GM12878 (cell line): ENCODE results near the gene SORCS2. TPM values are rescaled to one million over a fixed set of nuclear protein-coding genes. Genes with fewer than 3 reads are reported as not detected.

ENCODE experiments used
- ATAC-seq: fragments of 200-7000 bp; cut with Tn5 transposase; 3 replicates; pipeline ENCODE4 v1.9.1; 2020; ENCODE audit warnings: mild to moderate bottlenecking, moderate library complexity
- BruUV-seq: library from RNA; stranded (reverse); fragments of 400-500 nt; replicated peaks from 2 replicates; lab custom pipeline; 2021; lab: Mats Ljungman, UMichigan
- CTCF ChIA-PET: fragments of 300-600 bp; sonication (Branson Sonifier 250); formaldehyde crosslinking; extraction: SDS; loops from one replicate; lab custom pipeline; 2021; ENCODE audit warnings: inconsistent platforms; lab: Yijun Ruan, JAX
- POLR2A ChIA-PET: fragments of 350-600 bp; formaldehyde crosslinking; extraction: SDS; loops from one replicate; lab custom pipeline; 2021; ENCODE audit warnings: inconsistent platforms; lab: Charles Lee
- RAD21 ChIA-PET: fragments of 300-600 bp; sonication (Branson Sonifier 250); formaldehyde crosslinking; loops from one replicate; lab custom pipeline; 2023; ENCODE audit warnings: antibody characterized with exemption; ENCODE audit not compliant: unreplicated experiment; lab: Charles Lee
- SMC1A ChIA-PET: fragments of 300-600 bp; sonication (Branson Sonifier 250); formaldehyde crosslinking; loops from one replicate; lab custom pipeline; 2023; ENCODE audit not compliant: unreplicated experiment, uncharacterized antibody; lab: Charles Lee
- DNase-seq: peaks from one replicate; pipeline ENCODE4 v3.0.0-alpha.2; 2011; ENCODE audit warnings: low read depth, low spot score
- FAIRE-seq: peaks from 3 replicates; lab custom pipeline; 2011; peaks lifted over from hg19 to GRCh38; lab: Jason Lieb, UNC
- H2AFZ ChIP-seq: 2 replicates; pipeline ENCODE4 v1.6.0; 2011; ENCODE audit warnings: low read depth, low read length, control low read depth; ENCODE audit not compliant: control insufficient read depth
- H3K27ac ChIP-seq: 2 replicates; pipeline ENCODE4 v1.5.1; 2011; ENCODE audit warnings: control low read depth; ENCODE audit not compliant: control insufficient read depth, insufficient read depth
- H3K27me3 ChIP-seq, 2 experiments: replicated peaks in 1 of 2; 2 replicates each; pipeline versions ENCODE4 v1.6.0 to v1.6.1; 2011; ENCODE audit warnings: low read length in 1 of 2; ENCODE audit not compliant: control insufficient read depth in 2 of 2, insufficient read depth in 2 of 2
- H3K36me3 ChIP-seq, 2 experiments: 2 replicates each; pipeline ENCODE4 v1.5.1; 2011; ENCODE audit warnings: low read length in 1 of 2; ENCODE audit not compliant: control insufficient read depth in 2 of 2, insufficient read depth in 2 of 2
- H3K4me1 ChIP-seq: 2 replicates; pipeline ENCODE4 v1.6.1; 2011; ENCODE audit warnings: mild to moderate bottlenecking, low read length, moderate library complexity, mixed read lengths; ENCODE audit not compliant: control insufficient read depth, insufficient read depth
- H3K4me2 ChIP-seq: 2 replicates; pipeline ENCODE4 v1.6.0; 2011; ENCODE audit warnings: control low read depth; ENCODE audit not compliant: control insufficient read depth, insufficient read depth
- H3K4me3 ChIP-seq: fragments of 200-600 bp; sonication (generic); 2 replicates; pipeline ENCODE4 v1.5.1; 2016
- H3K79me2 ChIP-seq: 2 replicates; pipeline ENCODE4 v1.6.0; 2011; ENCODE audit warnings: low read length; ENCODE audit not compliant: control insufficient read depth, insufficient read depth
- H3K9ac ChIP-seq: 2 replicates; pipeline ENCODE4 v1.8.0; 2011; ENCODE audit warnings: low read length, control low read depth, mixed read lengths; ENCODE audit not compliant: control insufficient read depth, insufficient read depth
- H3K9me3 ChIP-seq: replicated peaks from 3 replicates; pipeline ENCODE4 v1.5.1; 2011; ENCODE audit warnings: mild to moderate bottlenecking, low read length; ENCODE audit not compliant: control insufficient read depth, insufficient read depth
- H4K20me1 ChIP-seq: 2 replicates; pipeline ENCODE4 v1.6.0; 2011; ENCODE audit not compliant: control insufficient read depth, insufficient read depth
- ASH2L ChIP-seq: fragments of 300-600, 200-600 bp; sonication (generic); IDR thresholded peaks from 2 replicates; pipeline ENCODE4 v1.6.1; 2017; ENCODE audit warnings: low read depth, mild to moderate bottlenecking, borderline replicate concordance
- ATF2 ChIP-seq: IDR thresholded peaks from 2 replicates; pipeline ENCODE4 v1.6.1; 2012; ENCODE audit warnings: low read length, inconsistent platforms
- ATF7 ChIP-seq: fragments of 450-650 bp; IDR thresholded peaks from 2 replicates; pipeline ENCODE4 v1.6.1; 2016; ENCODE audit warnings: low read depth, mild to moderate bottlenecking
- HCFC1 ChIP-seq: fragments of 150-350 bp; IDR thresholded peaks from 2 replicates; pipeline ENCODE4 v1.6.1; 2014; ENCODE audit warnings: low read length
- IRF5 ChIP-seq: fragments of 450-650 bp; IDR thresholded peaks from 2 replicates; pipeline ENCODE4 v1.6.1; 2017; ENCODE audit warnings: borderline replicate concordance
- NFYA ChIP-seq: IDR thresholded peaks from 2 replicates; pipeline ENCODE4 v1.6.1; 2011; ENCODE audit warnings: low read depth, mild to moderate bottlenecking, low read length, improper control_type of control experiment, borderline replicate concordance
- PBX3 ChIP-seq: IDR thresholded peaks from 2 replicates; pipeline ENCODE4 v1.6.1; 2011; ENCODE audit warnings: mild to moderate bottlenecking, low read depth, low read length, moderate library complexity; ENCODE audit not compliant: insufficient replicate concordance
- SIX5 ChIP-seq: IDR thresholded peaks from 2 replicates; pipeline ENCODE4 v1.6.1; 2011; ENCODE audit warnings: mild to moderate bottlenecking, low read depth, low read length, moderate library complexity; ENCODE audit not compliant: severe bottlenecking
- SMAD5 ChIP-seq: IDR thresholded peaks from 2 replicates; pipeline ENCODE4 v1.6.1; 2016; ENCODE audit warnings: antibody characterized with exemption, low read depth
- TCF7 ChIP-seq: IDR thresholded peaks from 2 replicates; pipeline ENCODE4 v1.6.1; 2014; ENCODE audit warnings: antibody characterized with exemption, borderline replicate concordance
- USF1 ChIP-seq: IDR thresholded peaks from 2 replicates; pipeline ENCODE4 v1.6.1; 2011; ENCODE audit warnings: borderline replicate concordance, low read depth, mild to moderate bottlenecking, moderate library complexity, mixed read lengths, low read length; ENCODE audit not compliant: insufficient read depth; ENCODE audit errors: extremely low read length
- ZBTB11 ChIP-seq: fragments of 450-650 bp; formaldehyde crosslinking; IDR thresholded peaks from 2 replicates; pipeline ENCODE4 v1.5.0; 2022; ENCODE audit warnings: mild to moderate bottlenecking, missing genetic modification characterization
- ZNF274 ChIP-seq: IDR thresholded peaks from one replicate; pipeline ENCODE4 v1.8.0; 2011; ENCODE audit not compliant: insufficient read length, insufficient read depth
- ZZZ3 ChIP-seq: IDR thresholded peaks from 2 replicates; pipeline ENCODE4 v1.6.1; 2011; ENCODE audit warnings: low read depth; ENCODE audit not compliant: control insufficient read depth, insufficient read length
- WGBS: methylation state at CpG from one replicate; pipeline ENCODE4 v1.1.6; 2016; ENCODE audit warnings: low lambda C conversion rate; ENCODE audit not compliant: insufficient replicate concordance, insufficient coverage; ENCODE audit errors: missing lambda C conversion rate; 5-methylcytosine and 5-hydroxymethylcytosine counted together
- in situ Hi-C: fragments of 300-500 bp; cut with MboI; formaldehyde crosslinking; loops from 9 replicates; pipeline ENCODE4 v1.14.3; 2018; ENCODE audit warnings: mixed read lengths
- intact Hi-C: fragments of 100-400 bp; cut with micrococcal nuclease; formaldehyde crosslinking; loops from one replicate; pipeline ENCODE4 v1.14.2; 2022; ENCODE audit not compliant: unreplicated experiment
- polyA plus RNA-seq, 11 experiments: library from polyadenylated mRNA; depleted of rRNA in 4 of 11; unstranded in 6 of 11; stranded (reverse) in 5 of 11; fragments of >200 nt; fragmentation: Nextera tagmentation in 4 of 11; fragmentation: Illumina TruSeq in 1 of 11; extraction: Ambion mirVana in 4 of 11; extraction: Trizol in 1 of 11; gene quantifications; 1 replicate in 1 of 11; 2 replicates in 10 of 11; pipeline versions ENCODE4 v1.2.1 to v1.2.3, GENCODE V29; 2011 to 2016; ENCODE audit warnings: inconsistent platforms in 2 of 11, missing spikeins in 2 of 11, low read depth in 1 of 11
- total RNA-seq, 4 experiments: library from RNA; depleted of rRNA in 3 of 4; stranded (reverse); fragments of >200 nt in 3 of 4; fragmentation: Illumina TruSeq in 1 of 4; extraction: Trizol in 1 of 4; gene quantifications; 2 replicates each; pipeline versions ENCODE4 v1.2.1 to v1.2.3, GENCODE V29; 2013 to 2021

The SORCS2 gene
- total and polyA plus RNA-seq, 10 of the 15 experiments (the other 5 are each of a cell fraction or from before 2014, with no cell fraction given): 0.01 to 0.15 (median 0.05) TPM; not detected in 5

GRCh38 chr4:7368296-7368695, 176.0 kb downstream of the SORCS2 start (continued):
- TF ChIP-seq IRF5: no peak
- TF ChIP-seq, all 136 proteins: peak for 0

GRCh38 chr4:7369511-7369910, 177.2 kb downstream of the SORCS2 start:
- ATAC-seq (no peak), DNase-seq (no peak), FAIRE-seq (no peak)
- no peaks in the 10 kb centered on the region for H3K36me3 ChIP-seq
- no peaks in the 10 kb centered on the region for H3K79me2 ChIP-seq
- intact Hi-C loops: no loop called here
- CTCF ChIA-PET: no interaction called here
- H2AFZ ChIP-seq: no peak overlapping the region
- no peaks in the 10 kb centered on the region for H4K20me1 ChIP-seq
- in situ Hi-C loops: no loop called here
- 23% methylated on average over 13 of the region's 13 CpGs for WGBS
- no peak overlapping the region for H3K4me2 ChIP-seq
- H3K9ac ChIP-seq: no peak overlapping the region
- no peaks in the 10 kb centered on the region for H3K27me3 ChIP-seq
- TF ChIP-seq TCF7 (no peak), HCFC1 (no peak), PBX3 (no peak), SMAD5 (no peak), ZZZ3 (no peak), ZBTB11 (CRISPR knock-in tag) (no peak), ZNF274 (no peak), ATF2 (no peak), SIX5 (no peak), ATF7 (no peak), ASH2L (no peak), NFYA (no peak), USF1 (no peak)
- BruUV-seq: no TSS peak
- no peak overlapping the region for H3K4me3 ChIP-seq
- SMC1A ChIA-PET: no interaction called here
- no peaks in the 10 kb centered on the region for H3K9me3 ChIP-seq
- H3K27ac ChIP-seq: no peak overlapping the region
- H3K4me1 ChIP-seq: no peaks in the 10 kb centered on the region
- RAD21 ChIA-PET: no interaction called here
- POLR2A ChIA-PET: no interaction called here
